ENCODE measurements around the gene ZNF462.

The ZNF462 gene

DNA sequence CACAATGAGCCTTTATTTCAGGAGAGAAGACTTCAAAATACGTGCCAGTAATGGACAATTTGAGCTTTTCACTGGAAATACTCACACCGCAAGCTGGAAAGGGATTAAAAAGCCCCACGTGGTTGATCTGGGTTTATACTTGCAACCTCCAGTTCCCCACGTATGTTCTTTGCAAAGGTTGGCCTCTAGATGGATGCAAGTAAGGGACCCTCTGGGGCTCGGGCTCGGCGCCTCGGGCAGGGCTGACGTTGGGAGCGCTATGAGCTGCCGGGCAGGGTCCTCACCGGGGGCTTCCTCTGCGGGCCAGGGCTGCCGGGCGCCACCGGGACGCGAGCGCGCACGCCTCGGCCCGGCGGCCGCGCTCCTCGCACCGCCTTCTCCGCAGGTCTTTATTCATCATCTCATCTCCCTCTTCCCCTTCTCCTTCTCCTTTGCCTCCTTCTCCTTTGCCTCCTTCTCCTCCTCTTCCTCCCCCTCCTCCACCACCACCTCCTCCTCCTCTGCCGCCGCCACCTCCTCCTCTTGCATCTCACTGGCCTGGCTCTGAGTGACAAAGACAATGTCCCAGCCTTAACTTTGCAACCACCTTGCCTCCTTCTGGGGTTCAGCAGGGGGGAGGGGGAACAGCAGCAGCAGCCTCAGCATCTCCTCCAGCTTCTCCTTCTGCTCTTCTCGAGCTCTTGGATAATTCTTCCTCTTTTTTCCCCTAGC, 701 bp upstream of the ZNF462 start:
- no peak for DNase-seq

DNA sequence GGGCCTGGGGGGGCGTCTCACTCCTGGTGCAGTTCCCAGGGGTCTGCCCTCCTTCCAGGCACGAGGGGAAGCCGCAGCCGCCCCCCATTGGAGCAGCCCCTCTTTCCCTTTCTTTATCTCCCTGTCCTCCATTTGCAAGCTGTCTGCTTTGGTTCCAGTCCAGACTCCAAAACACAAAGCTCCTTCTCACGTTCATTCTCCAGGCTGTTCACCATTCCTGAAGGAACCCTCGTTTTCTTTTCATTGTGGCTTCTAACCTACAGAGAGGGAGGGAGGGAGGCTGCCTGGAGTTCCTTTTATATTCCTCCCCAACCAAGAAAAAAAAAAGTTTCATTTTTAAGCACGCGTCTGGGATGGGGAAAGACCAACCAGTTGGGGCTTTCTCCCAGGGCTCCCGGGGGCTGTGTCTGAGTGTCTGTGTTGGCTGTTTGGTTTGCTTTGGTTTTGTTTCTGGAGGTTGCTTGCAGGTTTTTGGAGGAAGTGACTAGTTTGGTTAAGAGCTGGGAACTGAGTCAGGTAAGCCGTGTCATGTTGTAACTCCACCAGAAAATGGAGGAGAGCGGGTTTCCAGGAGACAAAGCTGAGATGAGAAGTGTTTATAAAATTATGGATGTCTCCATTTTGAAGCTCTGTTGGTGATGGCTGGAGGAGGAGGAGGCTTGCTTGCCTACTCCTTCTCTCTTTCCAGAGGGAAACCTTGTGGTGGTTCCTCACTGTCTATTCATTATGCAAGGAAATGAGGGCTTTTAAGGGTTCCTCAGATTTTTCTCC, 1.6 kb downstream of the ZNF462 start:
- no peak for DNase-seq

DNA sequence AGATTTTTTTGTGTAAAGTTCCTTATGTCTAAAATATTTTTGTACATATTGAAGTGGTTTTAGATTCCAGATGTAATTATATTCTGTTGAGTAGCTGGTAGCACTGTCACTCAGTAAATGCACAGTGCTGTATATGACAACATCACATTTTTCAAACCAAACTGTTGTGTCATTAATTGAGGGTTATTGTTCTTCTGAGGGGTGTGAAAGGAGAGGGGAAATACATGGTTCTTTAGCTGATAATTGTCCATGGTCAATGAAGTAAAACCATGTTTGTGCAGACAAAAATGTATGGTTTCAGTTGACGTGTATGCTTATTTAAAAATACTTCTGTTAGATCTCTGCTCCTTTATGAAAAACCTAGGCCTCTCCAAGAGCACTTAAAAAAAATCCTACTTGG, 3.3 kb downstream of the ZNF462 start:
- DNase-seq, result no peak

- no peak for DNase-seq
Measured at GRCh38 chr9:106867286-106867685, 4.3 kb downstream of the ZNF462 start.

- DNase-seq, result no peak
Measured at GRCh38 chr9:106868087-106868486, 5.1 kb downstream of the ZNF462 start.

GRCh38 chr9:106868565-106868964, 5.6 kb downstream of the ZNF462 start:
- DNase-seq, result no peak

- DNase-seq, result no peak
Measured at GRCh38 chr9:106869028-106869427, 6.1 kb downstream of the ZNF462 start.

DNA sequence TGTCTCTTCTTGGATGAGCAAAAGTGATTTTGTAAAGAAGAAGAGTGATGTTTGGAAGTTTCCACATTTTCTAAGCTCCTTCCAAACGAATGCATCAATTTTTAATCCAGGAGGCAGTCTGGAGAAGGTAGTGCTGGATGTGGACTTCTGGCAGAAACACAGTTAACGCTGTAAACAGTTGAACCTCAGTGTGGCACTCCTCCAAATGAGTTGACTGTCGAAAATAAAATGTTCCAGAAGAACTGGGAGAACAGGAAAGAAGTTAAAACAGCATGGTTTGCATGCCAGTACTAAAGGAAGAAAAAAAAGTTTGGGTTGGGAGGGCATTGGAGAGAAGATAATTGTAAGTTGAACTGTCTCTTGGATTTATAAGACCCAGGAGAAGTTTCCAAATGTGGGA, 6.5 kb downstream of the ZNF462 start:
- DNase-seq, result no peak

GRCh38 chr9:106872641-106873040, 9.7 kb downstream of the ZNF462 start:
- DNase-seq, result no peak

DNA sequence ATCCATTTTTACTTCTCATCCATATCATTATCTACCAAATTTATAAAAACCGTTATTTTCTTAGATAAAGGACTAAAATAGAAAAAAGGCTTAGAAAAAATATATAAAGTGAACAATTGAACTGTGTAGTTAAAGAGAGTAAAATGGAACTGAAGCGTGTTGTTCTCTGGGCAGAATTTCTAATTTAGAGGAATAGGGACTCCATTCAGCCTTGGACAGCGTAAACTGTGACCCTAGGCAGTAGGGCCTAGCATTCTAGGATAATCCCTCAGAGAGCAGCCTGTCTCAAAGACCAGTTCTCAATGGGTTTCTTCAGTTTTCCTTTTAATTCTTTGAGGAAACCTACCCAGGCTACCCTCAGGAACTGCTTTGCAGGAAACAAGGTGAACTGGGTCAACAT, 11.1 kb downstream of the ZNF462 start:
- no peak for DNase-seq

GRCh38 chr9:106874652-106875051, 11.7 kb downstream of the ZNF462 start:
- DNase-seq, result no peak

GRCh38 chr9:106875529-106875928, 12.6 kb downstream of the ZNF462 start:
- no peak for DNase-seq

- no peak for DNase-seq
Measured at GRCh38 chr9:106877345-106877744, 14.4 kb downstream of the ZNF462 start.

- DNase-seq, result no peak
Measured at GRCh38 chr9:106878081-106878837, 15.3 kb downstream of the ZNF462 start.

GRCh38 chr9:106878934-106879333, 16.0 kb downstream of the ZNF462 start:
- DNase-seq, result no peak

GRCh38 chr9:106879439-106879882, 16.5 kb downstream of the ZNF462 start:
- DNase-seq, result no peak

GRCh38 chr9:106880081-106880480, 17.1 kb downstream of the ZNF462 start:
- no peak for DNase-seq

DNA sequence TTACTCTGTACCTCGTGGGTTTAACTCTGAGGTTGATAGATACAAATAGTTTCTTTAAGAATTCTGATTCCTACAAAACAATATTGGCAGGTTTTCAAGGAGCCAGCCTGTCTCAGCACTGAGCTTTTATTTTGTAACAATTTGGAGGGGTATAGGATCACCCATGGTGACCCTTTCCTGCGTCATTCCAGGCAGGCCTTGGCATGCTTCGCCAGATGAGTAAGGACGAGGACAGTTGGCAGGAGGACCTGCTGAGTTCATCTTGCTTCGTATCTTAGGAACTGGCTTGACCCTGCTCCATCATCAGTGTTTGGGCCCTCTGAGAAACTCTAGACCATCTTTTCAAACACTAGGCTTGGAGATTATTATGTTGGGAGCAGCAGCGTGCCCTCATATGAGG, 17.9 kb downstream of the ZNF462 start:
- no peak for DNase-seq

DNA sequence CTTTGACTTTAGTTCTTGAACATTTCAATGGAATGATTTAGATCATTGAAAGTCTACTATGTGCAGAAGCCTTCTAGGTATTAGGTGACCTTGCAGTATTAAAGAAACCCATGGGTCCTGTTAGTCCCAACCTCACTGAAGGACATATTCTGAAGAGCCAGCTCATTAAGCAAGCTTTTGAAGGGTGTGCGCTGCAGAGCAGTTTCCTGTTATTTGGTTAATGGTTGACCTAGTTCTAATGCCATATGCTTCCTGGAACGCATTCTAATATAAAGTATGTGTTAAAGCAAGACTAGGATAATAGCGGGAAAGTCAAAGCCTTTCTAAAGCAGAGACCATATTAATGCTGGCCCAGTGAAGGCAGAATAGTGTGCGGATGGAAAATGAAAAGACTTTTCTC, 20.1 kb downstream of the ZNF462 start:
- no peak for DNase-seq

DNA sequence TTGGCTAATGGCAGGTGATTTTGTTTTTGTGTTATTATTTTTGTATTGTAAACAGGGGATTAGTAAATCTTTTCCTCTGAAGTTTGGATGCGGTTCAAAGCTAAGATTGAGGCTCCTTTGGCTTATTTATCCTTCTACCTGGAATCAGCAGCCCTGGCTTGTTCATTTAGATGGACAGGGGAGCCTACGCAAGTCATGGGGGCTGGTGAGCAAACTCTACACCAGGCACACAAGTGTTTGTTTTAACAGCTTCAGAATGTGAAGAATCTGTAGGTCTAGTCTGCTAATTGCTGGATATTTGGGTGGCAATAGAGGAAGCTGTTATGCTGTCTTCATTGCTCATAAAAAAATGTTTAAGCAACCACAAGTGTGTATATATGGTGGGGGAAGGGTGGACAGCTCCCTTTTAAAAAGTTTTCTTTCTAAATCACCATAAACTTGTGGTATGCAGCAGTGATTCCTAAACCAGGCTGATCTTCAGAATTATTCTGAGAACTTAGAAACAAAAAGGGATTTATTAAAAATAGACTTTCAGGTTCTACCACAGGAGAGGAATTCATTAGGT, 20.7 kb downstream of the ZNF462 start:
- no peak for DNase-seq

- no peak for DNase-seq
Measured at GRCh38 chr9:106885451-106885850, 22.5 kb downstream of the ZNF462 start.

- no peak for DNase-seq
Measured at GRCh38 chr9:106886111-106887046, 23.4 kb downstream of the ZNF462 start.
